HepG2 (cell line): ENCODE data around the gene ELAPOR1.

Experiments
- CTCF ChIP-seq: sonication (generic); formaldehyde crosslinking; IDR thresholded peaks from 2 replicates; pipeline ENCODE4 v1.5.0; 2020; ENCODE audit warnings: mild to moderate bottlenecking, missing genetic modification reagents, moderate library complexity
- ERF ChIP-seq: IDR thresholded peaks from 2 replicates; pipeline ENCODE4 v1.6.1; 2018; ENCODE audit warnings: missing biosample characterization, missing genetic modification reagents
- GPN1 ChIP-seq: sonication (generic); formaldehyde crosslinking; IDR thresholded peaks from 2 replicates; pipeline ENCODE4 v1.5.1; 2020; ENCODE audit warnings: missing genetic modification reagents, borderline replicate concordance
- PREB ChIP-seq: sonication (generic); formaldehyde crosslinking; IDR thresholded peaks from 2 replicates; pipeline ENCODE4 v1.4.0; 2020; ENCODE audit warnings: missing genetic modification reagents
- ZBTB1 ChIP-seq: sonication (generic); formaldehyde crosslinking; IDR thresholded peaks from 2 replicates; pipeline ENCODE4 v1.4.0; 2020; ENCODE audit warnings: missing genetic modification reagents, borderline replicate concordance

- TF ChIP-seq PREB (CRISPR knock-in tag), result no peak
- TF ChIP-seq ERF (CRISPR knock-in tag), result no peak
- no peak for TF ChIP-seq ZBTB1 (CRISPR knock-in tag)
- TF ChIP-seq CTCF (CRISPR knock-in tag), result no peak
- no peak for TF ChIP-seq GPN1 (CRISPR knock-in tag)
Measured at GRCh38 chr1:109083923-109084322, 30.0 kb upstream of the ELAPOR1 start.
